ENCODE measurements around the gene ASB8. TPM values are rescaled to one million over a fixed set of nuclear protein-coding genes. Genes with fewer than 3 reads are reported as not detected.
"Not testable (repeated sequence)": the region's sequence is repeated elsewhere in the genome, so short reads cannot be mapped to it uniquely, and the experiment has no call there.

ASB8 gene
- total RNA-seq, 1 donor from 2014 or later = 80.3 TPM

GRCh38 chr12:48119078-48119833, 38.1 kb downstream of the ASB8 start, which contains the start of gene PFKM:
Gene PFKM, plus strand, starts transcription at chr12:48119364. Its CDS starts 3,411 bp downstream, at chr12:48122775.
- Histone ChIP-seq H3K27ac (replicated peaks) (peak within 1 kb of the TSS; percentile 93), H3K27me3 (ENCODE audit: low read depth) (no peaks in the 10 kb centered on the region)
- intact Hi-C loops (cut with micrococcal nuclease) = no loop called here

GRCh38 chr12:48118284-48118871, 38.9 kb downstream of the ASB8 start:
- Histone ChIP-seq H3K36me3 (peaks cover 9% of the 10 kb centered on the region), H3K4me3 (peak overlapping the region; percentile 82), H3K9me3 (replicated peaks) (no peaks in the 10 kb centered on the region), H3K4me1 (peaks cover 40% of the 10 kb centered on the region), H3K27me3 (ENCODE audit: low read depth) (no peaks in the 10 kb centered on the region), H3K27ac (replicated peaks) (peak overlapping the region; percentile 93)
- no peak for DNase-seq
- intact Hi-C loops (cut with micrococcal nuclease) = no loop called here
- TF ChIP-seq CTCF (IDR thresholded peaks at IDR 0.05; ENCODE audit: borderline replicate concordance) = no peak

More at GRCh38 chr12:48119078-48119833, 38.1 kb downstream of the ASB8 start, which contains the start of gene PFKM:
- Histone ChIP-seq H3K4me1 (peaks cover 40% of the 10 kb centered on the region), H3K4me3 (peak within 1 kb of the TSS; percentile 82), H3K36me3 (peaks cover 18% of the 10 kb centered on the region), H3K9me3 (replicated peaks) (no peaks in the 10 kb centered on the region)
- DNase-seq = peak; percentile 82
- TF ChIP-seq CTCF (IDR thresholded peaks at IDR 0.05; ENCODE audit: borderline replicate concordance) = no peak

DNA sequence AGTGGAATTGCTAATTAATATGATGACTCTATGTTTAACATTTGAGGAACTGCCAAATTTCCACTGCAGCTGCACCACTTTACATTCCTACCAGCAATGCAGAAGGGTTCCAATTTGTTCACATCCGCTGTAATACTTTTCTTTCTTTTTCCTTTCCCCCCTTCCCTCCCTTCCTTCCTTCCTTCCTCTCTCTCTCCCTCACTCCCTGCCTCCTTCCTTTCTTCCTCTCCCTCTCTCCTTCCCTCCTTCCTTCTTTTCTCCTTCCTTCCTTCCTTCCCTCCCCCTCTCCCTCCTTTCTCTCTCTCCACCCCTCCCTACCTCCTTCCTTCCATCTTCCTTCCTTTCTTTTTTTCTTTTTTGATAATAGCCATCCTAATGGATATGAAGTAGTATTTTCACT, 41.4 kb downstream of the ASB8 start:
- TF ChIP-seq CTCF (IDR thresholded peaks at IDR 0.05; ENCODE audit: borderline replicate concordance) = no peak
- H3K9me3 ChIP-seq (replicated peaks) = no peaks in the 10 kb centered on the region
- no peak overlapping the region for H3K4me3 ChIP-seq
- no peak overlapping the region for H3K27ac ChIP-seq (replicated peaks)
- DNase-seq = no peak
- intact Hi-C loops (cut with micrococcal nuclease) = no loop called here
- H3K27me3 ChIP-seq (ENCODE audit: low read depth) = no peaks in the 10 kb centered on the region
- H3K36me3 ChIP-seq = no peaks in the 10 kb centered on the region
- peaks cover 23% of the 10 kb centered on the region for H3K4me1 ChIP-seq

GRCh38 chr12:48111312-48111693, 46.0 kb downstream of the ASB8 start:
- H3K27ac ChIP-seq (replicated peaks); DNase-seq; H3K27me3 ChIP-seq (ENCODE audit: low read depth); H3K9me3 ChIP-seq (replicated peaks); H3K36me3 ChIP-seq; intact Hi-C loops (cut with micrococcal nuclease); H3K4me3 ChIP-seq: not testable (repeated sequence)
- peaks cover 11% of the 10 kb centered on the region for H3K4me1 ChIP-seq

DNA sequence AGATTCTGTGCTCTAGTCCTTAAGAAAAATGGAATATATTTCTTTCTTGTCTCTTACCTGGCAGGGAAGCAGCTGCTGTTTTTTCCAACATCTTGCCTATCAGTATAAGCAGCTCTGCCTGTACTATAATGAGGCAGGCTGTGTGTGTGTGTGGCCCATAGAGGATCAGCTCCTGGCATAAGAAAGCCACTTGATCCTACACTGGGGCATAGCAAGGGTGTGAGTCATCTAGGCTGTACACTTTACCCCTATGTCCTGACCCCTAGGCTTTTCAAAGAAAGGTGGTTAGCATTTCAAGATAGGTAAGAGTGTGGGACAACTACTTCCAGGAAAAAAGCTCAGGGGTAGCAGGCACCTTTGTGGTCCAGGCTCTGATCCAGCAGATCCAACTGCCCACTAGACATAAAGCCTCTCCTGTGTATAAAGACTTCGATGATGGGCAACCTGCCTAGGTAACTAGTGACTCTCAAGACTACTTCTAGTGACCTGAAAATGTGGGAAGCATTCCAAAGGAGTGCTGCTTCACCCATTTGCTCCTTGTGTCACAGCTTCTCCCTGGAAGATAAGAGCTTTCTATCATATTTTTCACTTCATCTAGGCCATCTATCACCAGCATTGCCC, 46.5 kb downstream of the ASB8 start:
- Histone ChIP-seq H3K4me1 (peaks cover 12% of the 10 kb centered on the region), H3K4me3 (no peak overlapping the region), H3K27me3 (ENCODE audit: low read depth) (no peaks in the 10 kb centered on the region), H3K27ac (replicated peaks) (no peak overlapping the region), H3K36me3 (no peaks in the 10 kb centered on the region), H3K9me3 (replicated peaks) (no peaks in the 10 kb centered on the region)
- no peak for TF ChIP-seq CTCF (IDR thresholded peaks at IDR 0.05; ENCODE audit: borderline replicate concordance)
- intact Hi-C loops (cut with micrococcal nuclease) = no loop called here
- no peak for DNase-seq

All from left ventricle myocardium inferior (tissue), 1 donor.